ENCODE measurements around the gene LHPP. TPM values are rescaled to one million over a fixed set of nuclear protein-coding genes. Genes with fewer than 3 reads are reported as not detected.

The LHPP gene
- total and polyA plus RNA-seq, 9 donors, result 4.3 to 19.9 (median 12.6) TPM

GRCh38 chr10:124472071-124472470, 10.4 kb downstream of the LHPP start:
- no peaks in the 10 kb centered on the region for H3K9me3 ChIP-seq
- DNase-seq, result no peak
- H3K36me3 ChIP-seq, result no peaks in the 10 kb centered on the region
- no peaks in the 10 kb centered on the region for H3K27me3 ChIP-seq
- intact Hi-C loops (cut with DNase I), result no loop called here
- WGBS, 3 donors, result 93% methylated on average over 6 of the region's 6 CpGs
- no peak overlapping the region for H3K27ac ChIP-seq
- H3K4me3 ChIP-seq, result no peak overlapping the region
- no peaks in the 10 kb centered on the region for H3K4me1 ChIP-seq (ENCODE audit: insufficient read depth)
- TF ChIP-seq, protein P1, sequence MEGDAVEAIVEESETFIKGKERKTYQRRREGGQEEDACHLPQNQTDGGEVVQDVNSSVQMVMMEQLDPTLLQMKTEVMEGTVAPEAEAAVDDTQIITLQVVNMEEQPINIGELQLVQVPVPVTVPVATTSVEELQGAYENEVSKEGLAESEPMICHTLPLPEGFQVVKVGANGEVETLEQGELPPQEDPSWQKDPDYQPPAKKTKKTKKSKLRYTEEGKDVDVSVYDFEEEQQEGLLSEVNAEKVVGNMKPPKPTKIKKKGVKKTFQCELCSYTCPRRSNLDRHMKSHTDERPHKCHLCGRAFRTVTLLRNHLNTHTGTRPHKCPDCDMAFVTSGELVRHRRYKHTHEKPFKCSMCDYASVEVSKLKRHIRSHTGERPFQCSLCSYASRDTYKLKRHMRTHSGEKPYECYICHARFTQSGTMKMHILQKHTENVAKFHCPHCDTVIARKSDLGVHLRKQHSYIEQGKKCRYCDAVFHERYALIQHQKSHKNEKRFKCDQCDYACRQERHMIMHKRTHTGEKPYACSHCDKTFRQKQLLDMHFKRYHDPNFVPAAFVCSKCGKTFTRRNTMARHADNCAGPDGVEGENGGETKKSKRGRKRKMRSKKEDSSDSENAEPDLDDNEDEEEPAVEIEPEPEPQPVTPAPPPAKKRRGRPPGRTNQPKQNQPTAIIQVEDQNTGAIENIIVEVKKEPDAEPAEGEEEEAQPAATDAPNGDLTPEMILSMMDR (IDR thresholded peaks at IDR 0.05), result no peak
- TF ChIP-seq POLR2A (IDR thresholded peaks at IDR 0.05) (no peak), EP300 (IDR thresholded peaks at IDR 0.05) (no peak)

- H3K9me3 ChIP-seq, result no peaks in the 10 kb centered on the region
- no peaks in the 10 kb centered on the region for H3K27me3 ChIP-seq
- intact Hi-C loops (cut with DNase I), result no loop called here
- H3K36me3 ChIP-seq, result no peaks in the 10 kb centered on the region
- DNase-seq, result no peak
- no peaks in the 10 kb centered on the region for H3K4me1 ChIP-seq (ENCODE audit: insufficient read depth)
- WGBS, 3 donors, result 71 to 88% (median 78%) methylated on average over 3 of the region's 3 CpGs
- no peak overlapping the region for H3K4me3 ChIP-seq
- TF ChIP-seq EP300 (IDR thresholded peaks at IDR 0.05), result no peak
- TF ChIP-seq POLR2A (IDR thresholded peaks at IDR 0.05), result no peak
- TF ChIP-seq, protein P1 (IDR thresholded peaks at IDR 0.05), result no peak
- H3K27ac ChIP-seq, result no peak overlapping the region
These were observed 11.4 kb downstream of the LHPP start for GRCh38 chr10:124473070-124473469.

- Histone ChIP-seq H3K36me3 (no peaks in the 10 kb centered on the region), H3K9me3 (no peaks in the 10 kb centered on the region), H3K27ac (no peak overlapping the region), H3K4me1 (ENCODE audit: insufficient read depth) (no peaks in the 10 kb centered on the region), H3K27me3 (no peaks in the 10 kb centered on the region), H3K4me3 (no peak overlapping the region)
- intact Hi-C loops (cut with DNase I), result no loop called here
- DNase-seq, result no peak
- WGBS, 3 donors, result 74 to 82% (median 82%) methylated on average over 9 of the region's 9 CpGs
- TF ChIP-seq EP300 (IDR thresholded peaks at IDR 0.05), result no peak
These were observed 13.0 kb downstream of the LHPP start for GRCh38 chr10:124474514-124475070.

DNA sequence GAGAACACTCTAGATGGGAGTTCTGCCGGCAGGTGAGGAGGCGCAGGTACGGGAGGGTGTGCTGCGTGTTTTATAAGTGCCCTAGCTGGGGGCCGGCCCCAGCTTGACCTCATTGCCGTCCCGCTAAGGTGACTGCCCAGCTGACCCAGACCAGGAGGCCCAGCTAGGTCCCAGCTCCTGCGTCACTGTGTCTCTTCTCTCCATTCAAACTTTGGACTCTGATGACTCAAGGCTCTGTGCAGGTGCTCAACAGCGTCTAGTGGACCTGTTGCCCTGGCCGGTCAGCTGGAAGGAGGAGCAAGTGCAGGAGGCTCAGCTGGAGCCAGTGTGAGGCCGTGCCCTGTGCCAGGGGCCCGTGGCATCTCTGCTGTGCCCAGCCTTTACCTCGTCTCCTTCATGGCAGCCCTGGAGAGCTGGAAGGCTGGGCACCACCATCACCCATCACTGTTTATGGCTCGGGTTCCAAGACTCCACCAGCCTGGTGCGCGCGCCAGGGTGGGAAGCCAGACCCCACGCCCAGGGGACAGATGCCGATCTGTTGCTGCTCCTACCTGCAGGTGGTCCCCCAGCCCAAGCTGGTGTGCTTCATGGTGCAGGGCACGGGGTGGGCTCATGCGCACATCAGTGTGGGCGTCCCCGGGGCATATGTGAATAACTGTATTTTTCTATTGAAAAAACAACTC, 14.6 kb downstream of the LHPP start:
- Histone ChIP-seq H3K27ac (no peak overlapping the region), H3K9me3 (no peaks in the 10 kb centered on the region), H3K4me3 (no peak overlapping the region), H3K36me3 (no peaks in the 10 kb centered on the region), H3K4me1 (ENCODE audit: insufficient read depth) (no peaks in the 10 kb centered on the region), H3K27me3 (no peaks in the 10 kb centered on the region)
- intact Hi-C loops (cut with DNase I), result no loop called here
- no peak for TF ChIP-seq EP300 (IDR thresholded peaks at IDR 0.05)
- no peak for DNase-seq
- WGBS, 3 donors, result 94 to 96% (median 96%) methylated on average over 23 of the region's 23 CpGs

DNA sequence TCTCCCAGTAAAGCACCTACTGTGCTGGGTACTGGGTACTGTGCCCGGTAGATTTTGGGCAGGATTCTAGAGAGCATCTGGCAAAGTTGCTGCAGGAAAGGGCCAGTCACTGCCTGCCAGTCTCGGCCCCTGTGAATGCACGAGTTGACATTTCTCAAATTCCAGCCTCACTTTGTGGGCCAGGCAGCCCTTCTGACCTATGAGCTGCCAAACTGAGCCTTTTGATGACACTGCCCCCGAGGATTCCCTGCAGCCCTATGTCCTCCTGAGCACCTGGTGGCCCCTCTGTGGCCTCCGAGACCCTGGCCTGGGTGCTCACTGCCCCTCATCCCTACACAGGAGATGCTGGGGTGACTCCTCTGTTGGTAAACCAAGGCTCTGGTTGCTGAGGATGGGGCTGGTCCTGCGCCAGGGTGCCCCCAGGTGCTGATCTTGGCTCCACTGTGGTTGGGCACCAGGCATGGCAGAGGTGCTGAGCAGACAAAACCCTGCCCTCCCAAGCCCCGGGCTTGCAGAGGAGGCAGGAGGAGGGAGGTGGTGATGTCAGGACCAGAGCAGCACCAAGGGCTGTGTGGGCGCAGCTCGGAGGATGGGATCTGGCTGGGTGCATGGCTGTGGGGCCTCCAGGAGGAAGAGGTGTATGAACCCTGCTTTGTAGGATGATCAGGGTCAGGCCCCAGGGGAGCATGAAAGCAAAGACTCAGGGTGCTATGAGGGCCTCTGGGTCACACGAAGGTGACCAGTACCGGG, 16.2 kb downstream of the LHPP start:
- TF ChIP-seq POLR2A (IDR thresholded peaks at IDR 0.05) (no peak), EP300 (IDR thresholded peaks at IDR 0.05) (no peak)
- TF ChIP-seq, protein P1 (IDR thresholded peaks at IDR 0.05), result no peak
- Histone ChIP-seq H3K27ac (no peak overlapping the region), H3K27me3 (no peaks in the 10 kb centered on the region), H3K9me3 (no peaks in the 10 kb centered on the region), H3K4me1 (ENCODE audit: insufficient read depth) (no peaks in the 10 kb centered on the region), H3K36me3 (no peaks in the 10 kb centered on the region), H3K4me3 (no peak overlapping the region)
- no peak for DNase-seq
- intact Hi-C loops (cut with DNase I), result no loop called here
- 69 to 75% (median 73%) methylated on average over 10 to 11 of the region's 11 CpGs for WGBS, 3 donors
